Activated T-helper 17 cell treated with anti-CD3 and anti-CD28 coated beads, Interleukin-2, amount 50 U/mL, for 72 hours (primary cell): ENCODE measurements around the gene C1orf167. TPM values are rescaled to one million over a fixed set of nuclear protein-coding genes. Genes with fewer than 3 reads are reported as not detected.

Source experiments
- ATAC-seq: fragments of 150-1000 bp; cut with Tn5 transposase; replicated peaks from 2 replicates; pipeline ENCODE4 v1.10.0; 2021; ENCODE audit warnings: mild to moderate bottlenecking, moderate library complexity
- H3K27ac Mint-ChIP-seq: one replicate; pipeline ENCODE4 v1.8.0; 2022; ENCODE audit warnings: mixed read lengths
- H3K27me3 Mint-ChIP-seq: one replicate; pipeline ENCODE4 v1.8.0; 2022; ENCODE audit warnings: mixed read lengths
- H3K36me3 Mint-ChIP-seq: one replicate; pipeline ENCODE4 v1.8.0; 2022; ENCODE audit warnings: low read depth, mild to moderate bottlenecking, mixed read lengths
- H3K4me1 Mint-ChIP-seq: one replicate; pipeline ENCODE4 v1.8.0; 2022; ENCODE audit warnings: mixed read lengths
- H3K4me3 Mint-ChIP-seq: one replicate; pipeline ENCODE4 v1.8.0; 2022; ENCODE audit warnings: mild to moderate bottlenecking, mixed read lengths
- H3K9me3 Mint-ChIP-seq: one replicate; pipeline ENCODE4 v1.8.0; 2022; ENCODE audit warnings: mixed read lengths
- total RNA-seq, 2 donors: library from RNA; stranded (reverse); gene quantifications; one replicate each; pipeline ENCODE4 v1.2.3, GENCODE V29; 2022

C1orf167 gene
- total RNA-seq, 2 donors from 2014 or later, result not detected

GRCh38 chr1:11790880-11791715 is 29.1 kb downstream of the C1orf167 start:
- H3K4me1 Mint-ChIP-seq, result no peaks in the 10 kb centered on the region
- ATAC-seq, result peak; percentile 12
- peak overlapping the region; percentile 81 for H3K27ac Mint-ChIP-seq
- peaks cover 25% of the 10 kb centered on the region for H3K36me3 Mint-ChIP-seq
- H3K4me3 Mint-ChIP-seq, result no peak overlapping the region
- H3K9me3 Mint-ChIP-seq, result no peaks in the 10 kb centered on the region
- no peaks in the 10 kb centered on the region for H3K27me3 Mint-ChIP-seq

- Mint-ChIP-seq H3K36me3 (peaks cover 34% of the 10 kb centered on the region), H3K27me3 (no peaks in the 10 kb centered on the region), H3K9me3 (no peaks in the 10 kb centered on the region), H3K4me1 (no peaks in the 10 kb centered on the region), H3K4me3 (no peak overlapping the region), H3K27ac (peak overlapping the region; percentile 81)
- ATAC-seq, result no peak
These were observed 30.1 kb downstream of the C1orf167 start for GRCh38 chr1:11792106-11792505.

GRCh38 chr1:11793819-11794218 is 31.8 kb downstream of the C1orf167 start:
- H3K4me3 Mint-ChIP-seq, result no peak overlapping the region
- no peaks in the 10 kb centered on the region for H3K9me3 Mint-ChIP-seq
- peaks cover 34% of the 10 kb centered on the region for H3K36me3 Mint-ChIP-seq
- no peaks in the 10 kb centered on the region for H3K27me3 Mint-ChIP-seq
- no peaks in the 10 kb centered on the region for H3K4me1 Mint-ChIP-seq
- ATAC-seq, result no peak
- H3K27ac Mint-ChIP-seq, result no peak overlapping the region

GRCh38 chr1:11794446-11795237 is 32.6 kb downstream of the C1orf167 start:
- no peak overlapping the region for H3K27ac Mint-ChIP-seq
- no peak for ATAC-seq
- peaks cover 41% of the 10 kb centered on the region for H3K36me3 Mint-ChIP-seq
- H3K4me3 Mint-ChIP-seq, result no peak overlapping the region
- no peaks in the 10 kb centered on the region for H3K27me3 Mint-ChIP-seq
- no peaks in the 10 kb centered on the region for H3K4me1 Mint-ChIP-seq
- H3K9me3 Mint-ChIP-seq, result no peaks in the 10 kb centered on the region

- H3K4me1 Mint-ChIP-seq, result no peaks in the 10 kb centered on the region
- H3K9me3 Mint-ChIP-seq, result no peaks in the 10 kb centered on the region
- no peak overlapping the region for H3K27ac Mint-ChIP-seq
- H3K36me3 Mint-ChIP-seq, result peaks cover 49% of the 10 kb centered on the region
- ATAC-seq, result no peak
- H3K27me3 Mint-ChIP-seq, result no peaks in the 10 kb centered on the region
- no peak overlapping the region for H3K4me3 Mint-ChIP-seq
These were observed 33.4 kb downstream of the C1orf167 start for GRCh38 chr1:11795238-11795890.

- no peaks in the 10 kb centered on the region for H3K9me3 Mint-ChIP-seq
- H3K36me3 Mint-ChIP-seq, result peaks cover 57% of the 10 kb centered on the region
- H3K27me3 Mint-ChIP-seq, result no peaks in the 10 kb centered on the region
- no peak for ATAC-seq
- no peak overlapping the region for H3K27ac Mint-ChIP-seq
- no peak overlapping the region for H3K4me3 Mint-ChIP-seq
- no peaks in the 10 kb centered on the region for H3K4me1 Mint-ChIP-seq
These were observed 34.2 kb downstream of the C1orf167 start for GRCh38 chr1:11796036-11796828.

GRCh38 chr1:11797525-11798216 is 35.7 kb downstream of the C1orf167 start:
- no peaks in the 10 kb centered on the region for H3K4me1 Mint-ChIP-seq
- no peaks in the 10 kb centered on the region for H3K9me3 Mint-ChIP-seq
- H3K36me3 Mint-ChIP-seq, result peaks cover 65% of the 10 kb centered on the region
- no peak overlapping the region for H3K4me3 Mint-ChIP-seq
- no peak for ATAC-seq
- no peak overlapping the region for H3K27ac Mint-ChIP-seq
- H3K27me3 Mint-ChIP-seq, result no peaks in the 10 kb centered on the region

GRCh38 chr1:11799099-11799498 is 37.1 kb downstream of the C1orf167 start:
- H3K27ac Mint-ChIP-seq, result no peak overlapping the region
- H3K36me3 Mint-ChIP-seq, result peaks cover 72% of the 10 kb centered on the region
- no peaks in the 10 kb centered on the region for H3K9me3 Mint-ChIP-seq
- no peak overlapping the region for H3K4me3 Mint-ChIP-seq
- no peak for ATAC-seq
- peaks cover 8% of the 10 kb centered on the region for H3K4me1 Mint-ChIP-seq
- H3K27me3 Mint-ChIP-seq, result no peaks in the 10 kb centered on the region

- Mint-ChIP-seq H3K4me1 (peaks cover 12% of the 10 kb centered on the region), H3K27me3 (no peaks in the 10 kb centered on the region), H3K36me3 (peaks cover 65% of the 10 kb centered on the region), H3K9me3 (no peaks in the 10 kb centered on the region), H3K27ac (no peak overlapping the region), H3K4me3 (no peak overlapping the region)
- ATAC-seq, result no peak
These were observed 37.9 kb downstream of the C1orf167 start for GRCh38 chr1:11799896-11800295.

- H3K27ac Mint-ChIP-seq, result peak overlapping the region; percentile 12
- H3K27me3 Mint-ChIP-seq, result no peaks in the 10 kb centered on the region
- no peak for ATAC-seq
- no peaks in the 10 kb centered on the region for H3K9me3 Mint-ChIP-seq
- H3K4me3 Mint-ChIP-seq, result no peak overlapping the region
- peaks cover 62% of the 10 kb centered on the region for H3K36me3 Mint-ChIP-seq
- peaks cover 12% of the 10 kb centered on the region for H3K4me1 Mint-ChIP-seq
These were observed 38.4 kb downstream of the C1orf167 start for GRCh38 chr1:11800391-11800755.

GRCh38 chr1:11800756-11801433 is 38.9 kb downstream of the C1orf167 start:
- Mint-ChIP-seq H3K9me3 (no peaks in the 10 kb centered on the region), H3K4me1 (peaks cover 12% of the 10 kb centered on the region), H3K27me3 (no peaks in the 10 kb centered on the region), H3K36me3 (peaks cover 59% of the 10 kb centered on the region), H3K4me3 (no peak overlapping the region), H3K27ac (peak overlapping the region; percentile 12)
- no peak for ATAC-seq

- ATAC-seq, result no peak
- no peaks in the 10 kb centered on the region for H3K9me3 Mint-ChIP-seq
- peak overlapping the region; percentile 72 for H3K27ac Mint-ChIP-seq
- H3K4me1 Mint-ChIP-seq, result peaks cover 12% of the 10 kb centered on the region
- H3K27me3 Mint-ChIP-seq, result no peaks in the 10 kb centered on the region
- H3K4me3 Mint-ChIP-seq, result peak overlapping the region; percentile 90
- peaks cover 53% of the 10 kb centered on the region for H3K36me3 Mint-ChIP-seq
These were observed 40.6 kb downstream of the C1orf167 start for GRCh38 chr1:11802616-11802972.
